Prostate gland (tissue), 2 donors: ENCODE measurements around the gene FAM168A. TPM values are rescaled to one million over a fixed set of nuclear protein-coding genes. Genes with fewer than 3 reads are reported as not detected.

Source experiments
- DNase-seq: peaks from one replicate; pipeline ENCODE4 v3.0.0-alpha.2; 2019; ENCODE audit warnings: low spot score
- H3K27ac ChIP-seq, 2 donors: fragments of 200-600 bp; sonication (generic); 2 replicates each; pipeline ENCODE4 v1.5.1; 2017 to 2019
- H3K27me3 ChIP-seq: fragments of 200-600 bp; sonication (generic); replicated peaks from 2 replicates; pipeline ENCODE4 v1.5.1; 2019; ENCODE audit not compliant: insufficient read depth
- H3K36me3 ChIP-seq, 2 donors: fragments of 200-600 bp; sonication (generic); 1 replicate in 1 of 2; 2 replicates in 1 of 2; pipeline versions ENCODE4 v1.5.1 to v1.8.1; 2017 to 2019
- H3K4me1 ChIP-seq: fragments of 200-600 bp; sonication (generic); replicated peaks from 2 replicates; pipeline ENCODE4 v1.5.1; 2019
- H3K4me3 ChIP-seq, 2 donors: fragments of 200-600 bp; sonication (generic); 2 replicates each; pipeline ENCODE4 v1.5.1; 2017 to 2019
- H3K9me3 ChIP-seq: fragments of 200-600 bp; sonication (generic); 2 replicates; pipeline ENCODE4 v1.5.1; 2017
- POLR2A ChIP-seq: fragments of 450-650 bp; IDR thresholded peaks from one replicate; pipeline ENCODE4 v1.6.1; 2016; ENCODE audit warnings: antibody characterized with exemption, mild to moderate bottlenecking
- POLR2AphosphoS5 ChIP-seq: sonication (generic); formaldehyde crosslinking; IDR thresholded peaks from one replicate; pipeline ENCODE4 v1.6.1; 2017; ENCODE audit warnings: antibody characterized with exemption
- WGBS: methylation state at CpG from one replicate; pipeline ENCODE4 v1.1.5; 2018; 5-methylcytosine and 5-hydroxymethylcytosine counted together
- intact Hi-C: fragments of 100-400 bp; cut with DNase I; formaldehyde crosslinking; loops from one replicate; pipeline ENCODE4 v1.14.2; 2022
- total RNA-seq, 2 donors: library from RNA; depleted of rRNA; stranded (reverse); fragments of >200 nt; gene quantifications; one replicate each; pipeline ENCODE4 v1.1.0, GENCODE V29; 2016
- TF ChIP-seq, protein P1 (sequence below), 4 experiments: fragments of 200-600 bp in 2 of 4; fragments of 450-650 bp in 2 of 4; sonication (generic) in 2 of 4; IDR thresholded peaks; 1 replicate in 3 of 4; 2 replicates in 1 of 4; pipeline ENCODE4 v1.5.1; 2016 to 2019; ENCODE audit warnings: antibody characterized with exemption in 4 of 4, mild to moderate bottlenecking in 2 of 4, moderate library complexity in 2 of 4

Gene FAM168A
- total RNA-seq, 2 donors from 2014 or later: 27.3 to 38.3 TPM

DNA sequence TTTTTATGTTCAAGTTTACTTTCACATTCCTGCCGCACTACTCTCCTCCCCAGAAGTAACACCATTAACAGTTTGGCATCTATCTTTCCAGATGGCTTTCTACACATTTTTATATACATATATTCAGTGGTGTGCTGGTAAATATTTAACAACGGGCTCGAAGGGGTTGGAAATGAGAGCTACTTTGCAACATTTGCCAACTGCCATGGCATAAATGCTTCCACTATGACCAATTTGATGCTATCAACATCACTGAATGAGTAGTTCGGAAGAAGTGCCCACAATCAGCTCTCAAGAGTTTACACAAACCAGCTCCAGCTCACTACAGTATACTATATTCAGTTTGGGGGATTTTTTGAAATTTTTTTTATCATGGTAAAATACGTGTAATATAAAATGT, 166.5 kb downstream of the FAM168A start:
- H3K27ac ChIP-seq: no peak overlapping the region
- DNase-seq: no peak
- no peaks in the 10 kb centered on the region for H3K36me3 ChIP-seq
- H3K4me1 ChIP-seq: no peaks in the 10 kb centered on the region
- H3K4me3 ChIP-seq: no peak overlapping the region
- no peaks in the 10 kb centered on the region for H3K9me3 ChIP-seq
- no peak for TF ChIP-seq POLR2A
- TF ChIP-seq POLR2AphosphoS5: no peak
- intact Hi-C loops: no loop called here
- 55% methylated on average over 5 of the region's 5 CpGs for WGBS
- no peaks in the 10 kb centered on the region for H3K27me3 ChIP-seq

GRCh38 chr11:73430326-73430725, 167.6 kb downstream of the FAM168A start:
- Histone ChIP-seq H3K4me1 (no peaks in the 10 kb centered on the region), H3K36me3 (no peaks in the 10 kb centered on the region), H3K4me3 (no peak overlapping the region), H3K27ac (no peak overlapping the region), H3K9me3 (no peaks in the 10 kb centered on the region), H3K27me3 (no peaks in the 10 kb centered on the region)
- intact Hi-C loops: no loop called here
- 94% methylated on average over 4 of the region's 4 CpGs for WGBS
- no peak for DNase-seq
- TF ChIP-seq, protein P1, sequence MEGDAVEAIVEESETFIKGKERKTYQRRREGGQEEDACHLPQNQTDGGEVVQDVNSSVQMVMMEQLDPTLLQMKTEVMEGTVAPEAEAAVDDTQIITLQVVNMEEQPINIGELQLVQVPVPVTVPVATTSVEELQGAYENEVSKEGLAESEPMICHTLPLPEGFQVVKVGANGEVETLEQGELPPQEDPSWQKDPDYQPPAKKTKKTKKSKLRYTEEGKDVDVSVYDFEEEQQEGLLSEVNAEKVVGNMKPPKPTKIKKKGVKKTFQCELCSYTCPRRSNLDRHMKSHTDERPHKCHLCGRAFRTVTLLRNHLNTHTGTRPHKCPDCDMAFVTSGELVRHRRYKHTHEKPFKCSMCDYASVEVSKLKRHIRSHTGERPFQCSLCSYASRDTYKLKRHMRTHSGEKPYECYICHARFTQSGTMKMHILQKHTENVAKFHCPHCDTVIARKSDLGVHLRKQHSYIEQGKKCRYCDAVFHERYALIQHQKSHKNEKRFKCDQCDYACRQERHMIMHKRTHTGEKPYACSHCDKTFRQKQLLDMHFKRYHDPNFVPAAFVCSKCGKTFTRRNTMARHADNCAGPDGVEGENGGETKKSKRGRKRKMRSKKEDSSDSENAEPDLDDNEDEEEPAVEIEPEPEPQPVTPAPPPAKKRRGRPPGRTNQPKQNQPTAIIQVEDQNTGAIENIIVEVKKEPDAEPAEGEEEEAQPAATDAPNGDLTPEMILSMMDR (IDR thresholded peaks at IDR 0.05): no peak
- no peak for TF ChIP-seq POLR2AphosphoS5
- TF ChIP-seq POLR2A: no peak

DNA sequence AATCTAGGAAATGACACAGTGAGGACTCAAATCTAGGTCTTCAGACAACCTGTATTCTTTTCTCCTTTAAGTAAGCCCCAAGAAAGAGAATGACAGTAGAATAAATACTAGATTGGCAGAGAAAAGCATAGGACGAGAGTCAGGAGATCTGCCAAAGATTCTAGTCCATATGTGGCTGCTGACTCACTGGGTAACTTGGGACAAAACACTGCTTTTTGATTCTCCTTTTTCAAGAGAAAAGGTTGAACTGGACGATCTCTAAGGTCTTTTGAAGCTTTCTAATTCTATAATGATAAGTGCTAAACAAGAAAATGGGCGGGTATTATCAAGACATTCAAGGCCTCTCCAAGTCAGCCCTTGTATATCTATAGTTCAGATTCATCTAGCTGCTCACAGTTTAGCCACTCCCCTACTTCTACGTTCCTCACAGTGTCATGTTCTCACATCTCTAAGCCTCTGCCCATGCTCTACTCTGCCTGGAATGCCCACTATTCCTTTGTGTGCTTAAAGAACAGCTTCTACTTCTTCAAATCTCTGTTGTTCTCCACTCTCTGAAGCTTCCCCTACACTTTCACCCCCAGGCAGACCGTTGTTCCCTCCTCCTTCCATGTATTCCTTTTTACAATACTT, 168.7 kb downstream of the FAM168A start:
- Histone ChIP-seq H3K27ac (no peak overlapping the region), H3K27me3 (no peaks in the 10 kb centered on the region), H3K4me1 (no peaks in the 10 kb centered on the region), H3K9me3 (no peaks in the 10 kb centered on the region), H3K4me3 (no peak overlapping the region), H3K36me3 (no peaks in the 10 kb centered on the region)
- no peak for DNase-seq
- intact Hi-C loops: no loop called here
- TF ChIP-seq, protein P1 (IDR thresholded peaks at IDR 0.05): no peak
- TF ChIP-seq POLR2A: no peak
- TF ChIP-seq POLR2AphosphoS5: no peak
- WGBS: 70% methylated on average over 5 of the region's 5 CpGs

- Histone ChIP-seq H3K36me3 (no peaks in the 10 kb centered on the region), H3K27me3 (no peaks in the 10 kb centered on the region), H3K4me1 (no peaks in the 10 kb centered on the region), H3K27ac (no peak overlapping the region), H3K9me3 (no peaks in the 10 kb centered on the region), H3K4me3 (no peak overlapping the region)
- no peak for TF ChIP-seq POLR2AphosphoS5
- TF ChIP-seq, protein P1 (IDR thresholded peaks at IDR 0.05): no peak
- no peak for TF ChIP-seq POLR2A
- DNase-seq: no peak
- intact Hi-C loops: no loop called here
Measured at GRCh38 chr11:73428699-73429098, 169.2 kb downstream of the FAM168A start.

DNA sequence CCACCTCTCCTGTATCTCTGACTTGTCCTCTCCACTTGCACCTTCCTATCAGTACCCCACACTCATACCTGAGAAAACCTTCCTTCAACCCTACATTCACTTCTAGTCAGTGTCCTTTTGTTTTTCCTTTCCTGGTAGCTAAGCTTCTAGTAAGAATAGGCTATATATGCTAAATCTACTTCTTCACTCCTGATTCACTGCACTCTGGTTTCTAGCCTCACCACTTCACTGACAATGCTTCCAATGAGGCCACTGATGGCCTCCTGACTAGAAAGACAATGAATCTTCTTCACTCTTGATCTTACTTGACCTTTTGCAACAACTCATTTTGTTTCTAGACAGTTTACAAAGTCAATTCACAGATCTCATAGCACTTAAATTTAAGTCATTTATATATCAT, 169.7 kb downstream of the FAM168A start:
- Histone ChIP-seq H3K9me3 (no peaks in the 10 kb centered on the region), H3K27ac (no peak overlapping the region), H3K4me1 (no peaks in the 10 kb centered on the region), H3K36me3 (no peaks in the 10 kb centered on the region), H3K27me3 (no peaks in the 10 kb centered on the region), H3K4me3 (no peak overlapping the region)
- no peak for DNase-seq
- intact Hi-C loops: no loop called here
- TF ChIP-seq POLR2A (no peak), POLR2AphosphoS5 (no peak)
- TF ChIP-seq, protein P1 (IDR thresholded peaks at IDR 0.05): no peak
